CD4-positive, alpha-beta T cell (primary cell): ENCODE results near the gene CCT2. TPM values are rescaled to one million over a fixed set of nuclear protein-coding genes. Genes with fewer than 3 reads are reported as not detected.

Source experiments
- ATAC-seq: fragments of 200-7000 bp; cut with Tn5 transposase; one replicate; pipeline ENCODE4 v1.10.0; 2022; ENCODE audit warnings: mild to moderate bottlenecking; ENCODE audit not compliant: poor library complexity
- CTCF ChIA-PET: fragments of 350-600 bp; sonication (Branson Sonifier 250); formaldehyde crosslinking; loops from one replicate; lab custom pipeline; 2021; ENCODE audit warnings: antibody characterized with exemption, inconsistent platforms; lab: Charles Lee
- POLR2A ChIA-PET: fragments of 350-600 bp; sonication (Branson Sonifier 250); formaldehyde crosslinking; loops from one replicate; lab custom pipeline; 2021; ENCODE audit warnings: antibody characterized with exemption, inconsistent platforms; lab: Charles Lee
- DNase-seq, 14 experiments: peaks; one replicate each; pipeline ENCODE4 v3.0.0-alpha.2; 2013 to 2020; ENCODE audit warnings: mixed read lengths in 2 of 14
- H3K27ac ChIP-seq, 2 donors: one replicate each; pipeline versions ENCODE4 v1.5.1 to v1.7.0; 2013; ENCODE audit warnings: low read length in 2 of 2, low read depth in 1 of 2, mild to moderate bottlenecking in 1 of 2
- H3K27me3 ChIP-seq, 2 experiments: 1 replicate in 1 of 2; 2 replicates in 1 of 2; pipeline versions ENCODE4 v1.6.1 to v1.7.0; 2013; ENCODE audit warnings: low read length in 2 of 2, control low read depth in 1 of 2, mild to moderate bottlenecking in 1 of 2, moderate library complexity in 1 of 2; ENCODE audit not compliant: insufficient read depth in 2 of 2, control insufficient read depth in 1 of 2
- H3K36me3 ChIP-seq: one replicate; pipeline ENCODE4 v1.6.1; 2013; ENCODE audit warnings: low read length, control low read depth; ENCODE audit not compliant: insufficient read depth
- H3K4me1 ChIP-seq: one replicate; pipeline ENCODE4 v1.6.1; 2013; ENCODE audit warnings: low read length, control low read depth; ENCODE audit not compliant: insufficient read depth
- H3K4me3 ChIP-seq: one replicate; pipeline ENCODE4 v1.5.1; 2013; ENCODE audit warnings: mild to moderate bottlenecking, low read length, moderate library complexity
- H3K9me3 ChIP-seq, 2 experiments: 1 replicate in 1 of 2; 2 replicates in 1 of 2; pipeline versions ENCODE4 v1.6.1 to v1.7.0; 2013; ENCODE audit warnings: low read length in 2 of 2, mild to moderate bottlenecking in 2 of 2, control low read depth in 1 of 2, moderate library complexity in 1 of 2; ENCODE audit not compliant: control insufficient read depth in 1 of 2, insufficient read depth in 1 of 2
- H3K27ac Mint-ChIP-seq: one replicate; pipeline ENCODE4 v1.8.0; 2020; ENCODE audit warnings: mixed read lengths
- H3K27me3 Mint-ChIP-seq: one replicate; pipeline ENCODE4 v1.8.0; 2021; ENCODE audit warnings: mixed read lengths
- H3K36me3 Mint-ChIP-seq: one replicate; pipeline ENCODE4 v1.8.0; 2021; ENCODE audit warnings: low read depth, mixed read lengths
- H3K4me1 Mint-ChIP-seq: one replicate; pipeline ENCODE4 v1.8.0; 2021; ENCODE audit warnings: low read depth, mixed read lengths
- H3K4me3 Mint-ChIP-seq: one replicate; pipeline ENCODE4 v1.8.0; 2020; ENCODE audit warnings: mild to moderate bottlenecking, mixed read lengths
- H3K9me3 Mint-ChIP-seq: one replicate; pipeline ENCODE4 v1.8.0; 2020; ENCODE audit warnings: mixed read lengths
- intact Hi-C, 2 experiments: fragments of 100-400 bp; cut with DNase I in 1 of 2; cut with micrococcal nuclease in 1 of 2; formaldehyde crosslinking; loops; one replicate each; pipeline versions ENCODE4 v1.15.1 to v1.9.0; 2023 to 2025; cut with DNase I, micrococcal nuclease
- total RNA-seq, 174 experiments: library from RNA in 2 of 174; stranded (reverse) in 2 of 174; gene quantifications; one replicate each; pipeline ENCODE4 v1.2.3 and lab custom pipeline; 2021 to 2026
- TF ChIP-seq, protein P1 (sequence below): fragments of 200-600 bp; IDR thresholded peaks from one replicate; pipeline ENCODE4 v1.8.0; 2022; ENCODE audit warnings: antibody characterized with exemption, mild to moderate bottlenecking

Gene CCT2
- total RNA-seq, 2 experiments from 2014 or later = 173 to 177 TPM

DNA sequence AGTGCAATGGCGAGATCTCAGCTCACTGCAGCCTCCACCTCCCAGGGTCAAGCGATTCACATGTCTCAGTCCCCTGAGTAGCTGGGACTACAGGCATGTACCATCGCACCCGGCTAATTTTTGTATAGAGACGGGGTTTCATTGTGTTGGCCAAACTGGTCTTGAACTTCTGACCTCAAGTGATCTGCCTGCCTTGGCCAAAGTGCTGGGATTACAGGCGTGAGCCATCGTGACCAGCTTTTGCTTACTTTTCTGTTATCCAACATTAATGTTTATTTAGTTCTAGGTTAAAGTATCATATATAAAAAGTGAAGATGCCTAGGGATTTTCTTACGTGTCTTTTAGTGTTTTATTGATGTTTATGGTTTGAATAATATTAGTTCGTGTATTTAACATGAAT lies 28.9 kb upstream of the CCT2 start:
- intact Hi-C loops = no loop called here
- no peaks in the 10 kb centered on the region for H3K4me1 ChIP-seq
- TF ChIP-seq, protein P1, sequence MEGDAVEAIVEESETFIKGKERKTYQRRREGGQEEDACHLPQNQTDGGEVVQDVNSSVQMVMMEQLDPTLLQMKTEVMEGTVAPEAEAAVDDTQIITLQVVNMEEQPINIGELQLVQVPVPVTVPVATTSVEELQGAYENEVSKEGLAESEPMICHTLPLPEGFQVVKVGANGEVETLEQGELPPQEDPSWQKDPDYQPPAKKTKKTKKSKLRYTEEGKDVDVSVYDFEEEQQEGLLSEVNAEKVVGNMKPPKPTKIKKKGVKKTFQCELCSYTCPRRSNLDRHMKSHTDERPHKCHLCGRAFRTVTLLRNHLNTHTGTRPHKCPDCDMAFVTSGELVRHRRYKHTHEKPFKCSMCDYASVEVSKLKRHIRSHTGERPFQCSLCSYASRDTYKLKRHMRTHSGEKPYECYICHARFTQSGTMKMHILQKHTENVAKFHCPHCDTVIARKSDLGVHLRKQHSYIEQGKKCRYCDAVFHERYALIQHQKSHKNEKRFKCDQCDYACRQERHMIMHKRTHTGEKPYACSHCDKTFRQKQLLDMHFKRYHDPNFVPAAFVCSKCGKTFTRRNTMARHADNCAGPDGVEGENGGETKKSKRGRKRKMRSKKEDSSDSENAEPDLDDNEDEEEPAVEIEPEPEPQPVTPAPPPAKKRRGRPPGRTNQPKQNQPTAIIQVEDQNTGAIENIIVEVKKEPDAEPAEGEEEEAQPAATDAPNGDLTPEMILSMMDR = no peak
- POLR2A ChIA-PET = no interaction called here
- H3K36me3 ChIP-seq = peaks cover 3% of the 10 kb centered on the region
- ATAC-seq (no peak), DNase-seq (no peak)
- H3K27me3 Mint-ChIP-seq = no peaks in the 10 kb centered on the region
- no peaks in the 10 kb centered on the region for H3K4me1 Mint-ChIP-seq
- H3K4me3 Mint-ChIP-seq = no peak overlapping the region
- H3K36me3 Mint-ChIP-seq = no peaks in the 10 kb centered on the region
- H3K9me3 Mint-ChIP-seq = no peaks in the 10 kb centered on the region
- no peaks in the 10 kb centered on the region for H3K27me3 ChIP-seq
- CTCF ChIA-PET = interaction anchor here (3.5 kb wide), 1 partner anchor 15 kb away, joined by 13 read pairs; no protein-coding TSS in a partner anchor
- H3K9me3 ChIP-seq = no peaks in the 10 kb centered on the region
- H3K27ac Mint-ChIP-seq = no peak overlapping the region
- H3K27ac ChIP-seq = no peak overlapping the region
- H3K4me3 ChIP-seq = no peak overlapping the region

DNA sequence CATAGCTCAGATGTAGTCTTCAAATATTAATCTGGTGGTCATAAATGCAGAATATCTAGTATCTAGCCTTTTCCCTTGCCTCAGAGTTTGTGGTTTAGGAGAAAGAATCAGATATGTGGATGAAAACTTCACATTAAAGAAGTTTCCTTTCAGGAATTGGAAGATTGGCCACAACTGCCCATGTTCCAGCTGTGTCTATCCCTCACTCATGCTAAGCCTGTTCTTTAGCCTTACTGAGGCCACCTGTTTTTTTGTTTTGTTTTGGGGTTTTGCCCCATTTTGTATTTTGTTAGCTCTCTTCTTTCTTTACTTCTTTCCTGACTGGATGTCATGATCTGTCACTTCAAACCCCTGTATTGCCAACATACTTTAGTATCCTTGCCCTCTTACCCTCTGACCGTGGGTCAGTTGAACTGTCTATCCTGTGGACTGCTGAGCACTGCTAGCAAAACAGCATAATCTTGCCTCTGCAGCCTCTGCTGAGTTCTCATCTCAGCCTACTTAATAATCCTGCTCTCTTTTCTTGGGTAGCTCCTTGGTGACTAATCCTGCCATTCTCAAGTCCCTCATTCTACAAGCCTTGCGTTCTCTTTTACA lies 22.0 kb upstream of the CCT2 start:
- POLR2A ChIA-PET = no interaction called here

DNA sequence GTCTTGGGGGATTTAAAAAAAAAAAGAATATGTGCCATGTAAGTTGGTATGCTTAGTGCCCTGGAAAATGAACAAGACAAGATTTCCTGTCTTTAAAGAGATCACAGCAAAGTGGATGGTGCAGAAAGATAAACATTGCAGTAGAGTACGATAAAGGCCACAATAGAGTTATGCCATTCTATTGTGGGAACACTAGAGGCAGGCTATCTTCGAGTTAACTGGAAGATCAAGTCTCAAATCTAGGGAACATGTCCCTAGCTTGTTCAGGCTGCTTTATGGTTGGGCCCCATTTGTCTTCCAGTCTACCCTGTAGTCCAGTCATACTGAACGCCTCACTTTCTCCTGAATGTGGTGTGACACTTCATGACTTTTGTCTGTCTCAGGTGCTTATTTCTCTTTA lies 18.7 kb upstream of the CCT2 start:
- H3K4me1 Mint-ChIP-seq = no peaks in the 10 kb centered on the region
- Histone ChIP-seq H3K27ac (no peak overlapping the region), H3K9me3 (no peaks in the 10 kb centered on the region), H3K4me1 (no peaks in the 10 kb centered on the region), H3K36me3 (peaks cover 23% of the 10 kb centered on the region), H3K27me3 (no peaks in the 10 kb centered on the region), H3K4me3 (no peak overlapping the region)
- TF ChIP-seq, protein P1 = no peak
- intact Hi-C loops = loop anchor here in 1 of 2 experiments (10.0 kb wide), 1 partner anchor 92 kb away; the partner anchor contains the start of gene FRS2
- ChIA-PET POLR2A (interaction anchor here (0.7 kb wide), 2 partner anchors 33 to 880 kb away, joined by 3 read pairs; no protein-coding TSS in a partner anchor), CTCF (no interaction called here)
- no peak for ATAC-seq
- H3K9me3 Mint-ChIP-seq = no peaks in the 10 kb centered on the region
- peak overlapping the region; percentile 6 for H3K27ac Mint-ChIP-seq
- peaks cover 28% of the 10 kb centered on the region for H3K36me3 Mint-ChIP-seq
- no peak for DNase-seq
- H3K27me3 Mint-ChIP-seq = no peaks in the 10 kb centered on the region
- no peak overlapping the region for H3K4me3 Mint-ChIP-seq

More for the DNA sequence above, 22.0 kb upstream of the CCT2 start:
- no peaks in the 10 kb centered on the region for H3K27me3 Mint-ChIP-seq
- H3K4me1 Mint-ChIP-seq = no peaks in the 10 kb centered on the region
- no peaks in the 10 kb centered on the region for H3K9me3 Mint-ChIP-seq
- Histone ChIP-seq H3K27me3 (no peaks in the 10 kb centered on the region), H3K4me3 (no peak overlapping the region), H3K9me3 (no peaks in the 10 kb centered on the region), H3K36me3 (peaks cover 13% of the 10 kb centered on the region), H3K4me1 (no peaks in the 10 kb centered on the region), H3K27ac (no peak overlapping the region)
- no peak for DNase-seq
- no peak for ATAC-seq
- CTCF ChIA-PET = no interaction called here
- TF ChIP-seq, protein P1 = no peak
- intact Hi-C loops = loop anchor here in 1 of 2 experiments (10.0 kb wide), 1 partner anchor 88 kb away; the partner anchor contains the start of gene FRS2
- no peak overlapping the region for H3K4me3 Mint-ChIP-seq
- H3K36me3 Mint-ChIP-seq = peaks cover 13% of the 10 kb centered on the region
- no peak overlapping the region for H3K27ac Mint-ChIP-seq
